GM12878 (cell line): ENCODE measurements around the gene POLR2I. TPM values are rescaled to one million over a fixed set of nuclear protein-coding genes. Genes with fewer than 3 reads are reported as not detected.

Experiments used
- ATAC-seq: fragments of 200-7000 bp; cut with Tn5 transposase; 3 replicates; pipeline ENCODE4 v1.9.1; 2020; ENCODE audit warnings: mild to moderate bottlenecking, moderate library complexity
- BruUV-seq: library from RNA; stranded (reverse); fragments of 400-500 nt; replicated peaks from 2 replicates; lab custom pipeline; 2021; lab: Mats Ljungman, UMichigan
- CTCF ChIA-PET: fragments of 300-600 bp; sonication (Branson Sonifier 250); formaldehyde crosslinking; extraction: SDS; loops from one replicate; lab custom pipeline; 2021; ENCODE audit warnings: inconsistent platforms; lab: Yijun Ruan, JAX
- POLR2A ChIA-PET: fragments of 350-600 bp; formaldehyde crosslinking; extraction: SDS; loops from one replicate; lab custom pipeline; 2021; ENCODE audit warnings: inconsistent platforms; lab: Charles Lee
- RAD21 ChIA-PET: fragments of 300-600 bp; sonication (Branson Sonifier 250); formaldehyde crosslinking; loops from one replicate; lab custom pipeline; 2023; ENCODE audit warnings: antibody characterized with exemption; ENCODE audit not compliant: unreplicated experiment; lab: Charles Lee
- SMC1A ChIA-PET: fragments of 300-600 bp; sonication (Branson Sonifier 250); formaldehyde crosslinking; loops from one replicate; lab custom pipeline; 2023; ENCODE audit not compliant: unreplicated experiment, uncharacterized antibody; lab: Charles Lee
- DNase-seq: peaks from one replicate; pipeline ENCODE4 v3.0.0-alpha.2; 2011; ENCODE audit warnings: low read depth, low spot score
- FAIRE-seq: peaks from 3 replicates; lab custom pipeline; 2011; peaks lifted over from hg19 to GRCh38; lab: Jason Lieb, UNC
- H2AFZ ChIP-seq: 2 replicates; pipeline ENCODE4 v1.6.0; 2011; ENCODE audit warnings: low read depth, low read length, control low read depth; ENCODE audit not compliant: control insufficient read depth
- H3K27ac ChIP-seq: 2 replicates; pipeline ENCODE4 v1.5.1; 2011; ENCODE audit warnings: control low read depth; ENCODE audit not compliant: control insufficient read depth, insufficient read depth
- H3K27me3 ChIP-seq, 2 experiments: replicated peaks in 1 of 2; 2 replicates each; pipeline versions ENCODE4 v1.6.0 to v1.6.1; 2011; ENCODE audit warnings: low read length in 1 of 2; ENCODE audit not compliant: control insufficient read depth in 2 of 2, insufficient read depth in 2 of 2
- H3K36me3 ChIP-seq, 2 experiments: 2 replicates each; pipeline ENCODE4 v1.5.1; 2011; ENCODE audit warnings: low read length in 1 of 2; ENCODE audit not compliant: control insufficient read depth in 2 of 2, insufficient read depth in 2 of 2
- H3K4me1 ChIP-seq: 2 replicates; pipeline ENCODE4 v1.6.1; 2011; ENCODE audit warnings: mild to moderate bottlenecking, low read length, moderate library complexity, mixed read lengths; ENCODE audit not compliant: control insufficient read depth, insufficient read depth
- H3K4me2 ChIP-seq: 2 replicates; pipeline ENCODE4 v1.6.0; 2011; ENCODE audit warnings: control low read depth; ENCODE audit not compliant: control insufficient read depth, insufficient read depth
- H3K4me3 ChIP-seq: fragments of 200-600 bp; sonication (generic); 2 replicates; pipeline ENCODE4 v1.5.1; 2016
- H3K79me2 ChIP-seq: 2 replicates; pipeline ENCODE4 v1.6.0; 2011; ENCODE audit warnings: low read length; ENCODE audit not compliant: control insufficient read depth, insufficient read depth
- H3K9ac ChIP-seq: 2 replicates; pipeline ENCODE4 v1.8.0; 2011; ENCODE audit warnings: low read length, control low read depth, mixed read lengths; ENCODE audit not compliant: control insufficient read depth, insufficient read depth
- H3K9me3 ChIP-seq: replicated peaks from 3 replicates; pipeline ENCODE4 v1.5.1; 2011; ENCODE audit warnings: mild to moderate bottlenecking, low read length; ENCODE audit not compliant: control insufficient read depth, insufficient read depth
- H4K20me1 ChIP-seq: 2 replicates; pipeline ENCODE4 v1.6.0; 2011; ENCODE audit not compliant: control insufficient read depth, insufficient read depth
- ATF2 ChIP-seq: IDR thresholded peaks from 2 replicates; pipeline ENCODE4 v1.6.1; 2012; ENCODE audit warnings: low read length, inconsistent platforms
- CBFB ChIP-seq: IDR thresholded peaks from 2 replicates; pipeline ENCODE4 v1.6.1; 2016; ENCODE audit warnings: antibody characterized with exemption, low read depth
- DPF2 ChIP-seq: fragments of 450-650 bp; IDR thresholded peaks from 2 replicates; pipeline ENCODE4 v1.6.1; 2017; ENCODE audit warnings: mild to moderate bottlenecking
- ELK1 ChIP-seq: IDR thresholded peaks from 2 replicates; pipeline ENCODE4 v1.6.1; 2012; ENCODE audit warnings: low read depth, low read length, improper control_type of control experiment
- HDAC2 ChIP-seq: fragments of 200-600 bp; sonication (generic); IDR thresholded peaks from 2 replicates; pipeline ENCODE4 v1.6.1; 2017
- JUNB ChIP-seq: IDR thresholded peaks from 2 replicates; pipeline ENCODE4 v1.6.1; 2016; ENCODE audit warnings: antibody characterized with exemption, mild to moderate bottlenecking
- MAX ChIP-seq: IDR thresholded peaks from 2 replicates; pipeline ENCODE4 v1.6.1; 2012; ENCODE audit warnings: low read depth, low read length, improper control_type of control experiment
- MTA3 ChIP-seq: IDR thresholded peaks from 2 replicates; pipeline ENCODE4 v1.6.1; 2012; ENCODE audit warnings: low read length, inconsistent platforms, borderline replicate concordance
- POU2F2 ChIP-seq: IDR thresholded peaks from 3 replicates; pipeline ENCODE4 v1.6.1; 2011; ENCODE audit warnings: low read depth, mild to moderate bottlenecking, low read length, borderline replicate concordance
- ZNF207 ChIP-seq: fragments of 450-650 bp; IDR thresholded peaks from 2 replicates; pipeline ENCODE4 v1.6.1; 2014; ENCODE audit warnings: antibody characterized with exemption, mild to moderate bottlenecking, borderline replicate concordance
- ZNF217 ChIP-seq: fragments of 450-650 bp; IDR thresholded peaks from 2 replicates; pipeline ENCODE4 v1.6.1; 2017; ENCODE audit warnings: antibody characterized with exemption, mild to moderate bottlenecking
- WGBS: methylation state at CpG from one replicate; pipeline ENCODE4 v1.1.6; 2016; ENCODE audit warnings: low lambda C conversion rate; ENCODE audit not compliant: insufficient replicate concordance, insufficient coverage; ENCODE audit errors: missing lambda C conversion rate; 5-methylcytosine and 5-hydroxymethylcytosine counted together
- in situ Hi-C: fragments of 300-500 bp; cut with MboI; formaldehyde crosslinking; loops from 9 replicates; pipeline ENCODE4 v1.14.3; 2018; ENCODE audit warnings: mixed read lengths
- intact Hi-C: fragments of 100-400 bp; cut with micrococcal nuclease; formaldehyde crosslinking; loops from one replicate; pipeline ENCODE4 v1.14.2; 2022; ENCODE audit not compliant: unreplicated experiment
- polyA plus RNA-seq, 11 experiments: library from polyadenylated mRNA; depleted of rRNA in 4 of 11; unstranded in 6 of 11; stranded (reverse) in 5 of 11; fragments of >200 nt; fragmentation: Nextera tagmentation in 4 of 11; fragmentation: Illumina TruSeq in 1 of 11; extraction: Ambion mirVana in 4 of 11; extraction: Trizol in 1 of 11; gene quantifications; 1 replicate in 1 of 11; 2 replicates in 10 of 11; pipeline versions ENCODE4 v1.2.1 to v1.2.3, GENCODE V29; 2011 to 2016; ENCODE audit warnings: inconsistent platforms in 2 of 11, missing spikeins in 2 of 11, low read depth in 1 of 11
- total RNA-seq, 4 experiments: library from RNA; depleted of rRNA in 3 of 4; stranded (reverse); fragments of >200 nt in 3 of 4; fragmentation: Illumina TruSeq in 1 of 4; extraction: Trizol in 1 of 4; gene quantifications; 2 replicates each; pipeline versions ENCODE4 v1.2.1 to v1.2.3, GENCODE V29; 2013 to 2021

Gene POLR2I
- total and polyA plus RNA-seq, 10 of the 15 experiments (the other 5 are each of a cell fraction or from before 2014, with no cell fraction given): 30.9 to 272 (median 202) TPM

GRCh38 chr19:36082916-36083315, 31.8 kb downstream of the POLR2I start:
- ChIA-PET RAD21 (no interaction called here), POLR2A (no interaction called here)

More at GRCh38 chr19:36082916-36083315, 31.8 kb downstream of the POLR2I start:
- BruUV-seq: no TSS peak
- TF ChIP-seq MTA3: no peak
- no peak for TF ChIP-seq ELK1
- no peak for TF ChIP-seq DPF2
- TF ChIP-seq HDAC2: no peak
- TF ChIP-seq CBFB: no peak
- TF ChIP-seq ATF2: no peak
- TF ChIP-seq JUNB: no peak
- TF ChIP-seq ZNF207: no peak
- TF ChIP-seq ZNF217: no peak
- no peak for TF ChIP-seq POU2F2
- TF ChIP-seq MAX: no peak
- no peak for ATAC-seq
- ChIA-PET SMC1A (no interaction called here), CTCF (no interaction called here)
- in situ Hi-C loops (no loop called here), intact Hi-C loops (no loop called here)
- Histone ChIP-seq H3K9ac (no peak overlapping the region), H3K27ac (no peak overlapping the region), H2AFZ (no peak overlapping the region), H3K4me1 (no peaks in the 10 kb centered on the region), H3K27me3 (no peaks in the 10 kb centered on the region), H3K9me3 (no peaks in the 10 kb centered on the region), H3K4me3 (no peak overlapping the region), H4K20me1 (no peaks in the 10 kb centered on the region), H3K4me2 (no peak overlapping the region), H3K36me3 (peaks cover 24 to 27% of the 10 kb centered on the region in 2 experiments; a peak in 3 of 4 replicates), H3K79me2 (no peaks in the 10 kb centered on the region)
- no peak for FAIRE-seq
- DNase-seq: no peak
- 85% methylated on average over 13 of the region's 13 CpGs for WGBS
